ENCODE results near the gene OR5AP2.
"Not testable (repeated sequence)": the region's sequence is repeated elsewhere in the genome, so short reads cannot be mapped to it uniquely, and the experiment has no call there.

OR5AP2 gene

GRCh38 chr11:56642339-56642738 lies at the start of gene OR5AP2:
TSS of gene OR5AP2 (minus strand) at chr11:56642439. CDS start at chr11:56642439, 0 bp downstream.
- no peak for DNase-seq

GRCh38 chr11:56691179-56691578 lies 48.9 kb upstream of the OR5AP2 start:
- not testable (repeated sequence) for DNase-seq

- no peak for DNase-seq
Measured at GRCh38 chr11:56688554-56689100, 46.4 kb upstream of the OR5AP2 start.

DNA sequence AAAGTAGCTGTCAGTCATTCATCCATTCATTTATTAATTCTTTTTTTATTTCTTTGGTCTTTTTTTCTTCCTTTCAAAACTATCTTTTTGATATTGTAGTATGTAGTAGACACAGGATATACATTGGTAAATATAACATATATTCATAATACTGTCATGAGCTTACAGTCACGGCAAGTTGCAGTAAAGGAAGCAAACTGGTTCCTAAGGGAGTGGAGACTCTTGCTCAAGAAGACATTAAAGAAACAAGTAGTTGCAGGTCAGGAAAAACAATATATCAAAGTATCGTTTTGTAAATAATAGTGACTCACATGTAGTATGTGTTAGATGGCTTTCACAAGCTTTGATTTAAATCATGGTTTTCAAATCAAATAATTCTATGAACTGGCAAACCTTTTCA lies 28.7 kb upstream of the OR5AP2 start:
- DNase-seq = no peak

GRCh38 chr11:56663386-56663785 lies 21.1 kb upstream of the OR5AP2 start, which contains the start of gene OR5AR1:
TSS of gene OR5AR1 (plus strand) at chr11:56663686. CDS start at chr11:56663686, 0 bp downstream.
- no peak for DNase-seq

DNA sequence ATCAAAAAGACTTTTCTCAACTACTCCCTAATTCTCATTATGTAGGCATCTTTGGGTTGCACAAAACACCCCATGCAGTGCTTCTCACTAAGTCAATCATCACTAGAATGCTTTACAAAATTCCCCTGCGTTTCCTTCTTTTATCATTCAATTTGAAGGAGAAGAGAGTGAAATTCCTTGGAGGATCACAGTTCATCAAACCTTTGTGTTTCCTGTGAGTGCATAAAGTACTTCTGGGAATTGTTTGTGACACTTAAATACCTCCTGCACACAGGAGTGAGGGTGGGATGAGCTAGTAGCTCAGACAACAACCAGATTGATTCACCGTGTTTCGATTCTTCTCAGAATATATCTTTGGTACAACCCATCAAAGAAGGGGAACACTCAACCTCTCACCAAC lies 17.5 kb upstream of the OR5AP2 start:
- no peak for DNase-seq

DNA sequence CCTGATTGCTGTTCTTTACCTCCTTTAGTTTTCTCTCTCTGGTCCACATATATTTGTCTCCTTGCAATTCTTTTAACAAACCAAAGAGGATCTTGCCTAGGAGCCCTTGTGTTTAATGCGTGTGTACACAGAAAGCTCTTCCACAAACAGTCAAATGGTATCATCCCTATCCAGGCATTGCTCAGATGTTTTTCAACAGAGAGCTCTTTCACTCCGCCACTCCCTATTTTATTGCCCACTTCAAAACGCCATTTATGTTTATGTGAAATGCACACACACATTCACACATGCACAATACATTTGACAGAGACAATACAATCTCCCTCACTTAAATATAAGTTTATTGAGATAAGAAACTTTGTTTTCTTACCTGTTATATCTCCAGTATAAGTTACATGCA lies 4.7 kb downstream of the OR5AP2 start:
- DNase-seq = no peak

- DNase-seq = no peak
Measured at GRCh38 chr11:56636861-56637260, 5.4 kb downstream of the OR5AP2 start.

DNA sequence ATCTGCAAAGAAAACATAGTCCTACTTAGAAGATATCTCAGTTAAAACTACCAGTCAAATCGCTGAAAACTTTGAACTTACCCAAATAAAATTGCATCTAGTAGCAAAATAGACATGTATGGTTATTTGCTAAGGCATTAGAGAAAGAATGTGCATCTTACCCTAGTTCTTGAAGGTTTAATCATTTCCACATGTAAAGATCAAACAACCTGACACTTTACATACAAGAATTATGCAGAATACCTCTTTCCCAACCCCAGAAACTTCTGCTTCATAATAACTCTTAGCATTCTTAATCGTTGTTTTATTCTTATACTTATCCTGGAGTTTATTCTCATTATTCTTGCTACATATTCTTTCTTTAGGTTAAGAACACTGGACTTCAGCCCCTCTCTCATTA lies 9.9 kb downstream of the OR5AP2 start:
- DNase-seq = no peak

GRCh38 chr11:56625946-56626345 lies 16.3 kb downstream of the OR5AP2 start:
- no peak for DNase-seq

GRCh38 chr11:56624661-56625110 lies 17.6 kb downstream of the OR5AP2 start:
- DNase-seq = no peak

DNA sequence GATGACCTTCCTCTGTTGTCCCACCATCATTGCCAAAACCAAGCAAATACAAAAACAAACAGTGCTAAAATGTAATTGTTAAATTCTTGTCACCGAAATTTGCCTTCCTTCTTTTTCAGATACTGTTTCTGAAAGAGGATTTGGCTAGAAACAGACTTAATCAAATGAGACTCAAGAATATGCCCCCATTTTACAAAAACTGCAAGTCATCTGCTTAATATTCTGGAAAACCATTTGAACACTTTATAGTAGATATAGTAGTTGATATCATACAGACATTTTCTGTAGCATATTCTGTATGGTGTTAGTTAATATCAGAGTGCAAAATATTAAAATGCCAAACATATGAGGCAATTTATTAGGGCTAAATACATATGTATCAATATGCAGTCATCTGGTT lies 31.1 kb downstream of the OR5AP2 start:
- DNase-seq = no peak

GRCh38 chr11:56592088-56592717 lies 50.0 kb downstream of the OR5AP2 start:
- DNase-seq = not testable (repeated sequence)
